ENCODE measurements around the gene SLC1A3. TPM values are rescaled to one million over a fixed set of nuclear protein-coding genes. Genes with fewer than 3 reads are reported as not detected.

Gene SLC1A3
- total and polyA plus RNA-seq, 10 of the 15 experiments (the other 5 are each of a cell fraction or from before 2014, with no cell fraction given), result 0.23 to 4.4 (median 3.3) TPM

DNA sequence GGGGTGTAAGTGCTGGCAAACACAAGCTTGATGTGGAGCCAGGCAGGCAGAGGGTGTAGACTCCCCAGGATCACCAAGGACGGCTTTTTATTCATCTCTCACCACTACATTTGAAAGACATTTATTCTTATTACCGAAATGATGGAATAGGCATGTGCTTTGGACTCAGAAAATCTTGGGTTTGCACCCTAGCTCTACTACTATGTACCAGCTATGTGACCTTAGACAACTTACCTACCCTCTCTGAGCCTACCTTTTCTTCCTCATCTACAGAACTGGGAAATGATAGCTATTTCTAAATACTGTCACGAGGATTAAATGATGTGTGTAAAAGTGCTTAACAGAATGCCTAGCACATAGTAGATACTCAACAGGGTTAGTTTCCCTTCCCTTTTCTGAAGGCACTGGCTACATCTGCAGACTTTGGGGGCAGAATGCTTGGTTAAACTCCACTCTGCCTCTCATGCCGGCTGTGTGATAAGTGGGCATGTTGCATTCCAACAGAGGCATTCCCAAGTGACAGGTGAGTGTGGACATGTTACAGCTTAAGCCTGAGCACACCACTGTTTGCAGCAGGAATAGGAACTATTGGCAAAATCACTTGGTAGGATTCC, 94.8 kb downstream of the SLC1A3 start (continued):
- TF ChIP-seq ZNF207 (IDR thresholded peaks at IDR 0.05; ENCODE audit: borderline replicate concordance) (no peak), SPI1 (IDR thresholded peaks at IDR 0.05; ENCODE audit: borderline replicate concordance, insufficient read depth, low read depth, low read length) (peak; percentile 96), GATAD2B (conservative IDR thresholded peaks at IDR 0.05; ENCODE audit: low read depth) (no peak), RELA (IDR thresholded peaks at IDR 0.05; ENCODE audit: borderline replicate concordance, partially characterized antibody) (no peak), ZNF384 (IDR thresholded peaks at IDR 0.05; ENCODE audit: borderline replicate concordance, low read depth, low read length) (no peak), EZH2 (IDR thresholded peaks at IDR 0.05; ENCODE audit: borderline replicate concordance, control insufficient read depth, low read depth, low read length) (no peak), ELK1 (IDR thresholded peaks at IDR 0.05; ENCODE audit: low read depth, low read length) (no peak), POU2F2 (IDR thresholded peaks at IDR 0.05; ENCODE audit: borderline replicate concordance, low read depth, low read length) (no peak), PAX5 (IDR thresholded peaks at IDR 0.05; ENCODE audit: borderline replicate concordance, low read depth, low read length) (no peak), KAT2A (conservative IDR thresholded peaks at IDR 0.05; ENCODE audit: control insufficient read depth, low read depth, low read length) (no peak), ZBTB4 (CRISPR knock-in tag; IDR thresholded peaks at IDR 0.05) (no peak), EED (IDR thresholded peaks at IDR 0.05; ENCODE audit: low read depth) (peak; percentile 55), PML (IDR thresholded peaks at IDR 0.05; ENCODE audit: low read length) (no peak), ESRRA (IDR thresholded peaks at IDR 0.05; ENCODE audit: low read length) (no peak), BACH1 (IDR thresholded peaks at IDR 0.05; ENCODE audit: borderline replicate concordance) (peak; percentile 58; the same call in 1 of the 2 replicates), RAD51 (IDR thresholded peaks at IDR 0.05) (peak; percentile 37; the same call in 1 of the 2 replicates), TCF12 (IDR thresholded peaks at IDR 0.05; ENCODE audit: low read depth, low read length) (no peak), SIN3A (IDR thresholded peaks at IDR 0.05; ENCODE audit: low read depth, low read length) (no peak), HDGF (IDR thresholded peaks at IDR 0.05) (no peak), HDAC6 (IDR thresholded peaks at IDR 0.05; ENCODE audit: unreplicated experiment) (no peak), RUNX3 (IDR thresholded peaks at IDR 0.05; ENCODE audit: low read length) (0 out of 2 replicates have a peak, but pooled peaks have one; percentile 10), WRNIP1 (IDR thresholded peaks at IDR 0.05; ENCODE audit: borderline replicate concordance, low read depth, low read length) (no peak), DPF2 (IDR thresholded peaks at IDR 0.05) (peak; percentile 75; the same call in 1 of the 2 replicates), JUNB (IDR thresholded peaks at IDR 0.05) (no peak), CHD4 (IDR thresholded peaks at IDR 0.05) (no peak), CHD2 (IDR thresholded peaks at IDR 0.05; ENCODE audit: borderline replicate concordance, low read depth, low read length) (peak; percentile 21; the same call in 1 of the 2 replicates), ZZZ3 (IDR thresholded peaks at IDR 0.05; ENCODE audit: control insufficient read depth, insufficient read length, low read depth) (no peak), MYB (IDR thresholded peaks at IDR 0.05; ENCODE audit: borderline replicate concordance, low read depth, low read length) (no peak), BCL11A (IDR thresholded peaks at IDR 0.05; ENCODE audit: low read depth, low read length) (no peak)
- TF ChIP-seq, protein P1, sequence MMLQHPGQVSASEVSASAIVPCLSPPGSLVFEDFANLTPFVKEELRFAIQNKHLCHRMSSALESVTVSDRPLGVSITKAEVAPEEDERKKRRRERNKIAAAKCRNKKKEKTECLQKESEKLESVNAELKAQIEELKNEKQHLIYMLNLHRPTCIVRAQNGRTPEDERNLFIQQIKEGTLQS (IDR thresholded peaks at IDR 0.05; ENCODE audit: borderline replicate concordance, extremely low read depth, low read depth, low read length), result no peak
